ENCODE measurements around the gene RHEBL1.

DNA sequence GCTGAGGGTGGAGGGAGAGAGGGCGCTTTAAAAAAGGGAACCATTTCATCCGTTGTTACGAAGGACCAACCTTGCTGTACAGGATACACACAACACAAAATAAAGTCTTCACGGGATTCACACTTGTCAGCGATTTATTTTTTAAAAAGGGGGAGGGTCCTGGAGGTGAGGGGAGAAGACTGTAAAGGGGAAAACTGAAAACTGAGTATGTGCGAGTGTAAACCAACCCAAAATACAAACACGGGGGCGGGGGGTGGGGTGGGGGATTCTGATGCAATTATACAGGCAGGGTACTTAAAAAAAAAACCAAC is 50.7 kb downstream of the RHEBL1 start:
- TF ChIP-seq EZH2 (IDR thresholded peaks at IDR 0.05; ENCODE audit: insufficient read depth, poor library complexity, severe bottlenecking) (no peak), EZH2phosphoT487 (IDR thresholded peaks at IDR 0.05; ENCODE audit: insufficient read depth, low read depth) (no peak)

Measured in GM23248 (cell line).